Measurements from ENCODE around the gene AMOTL1.

Gene AMOTL1

GRCh38 chr11:94876645-94877442 lies 108.7 kb downstream of the AMOTL1 start:
- Histone ChIP-seq H3K27ac (ENCODE audit: low read depth, low read length) (no peak overlapping the region), H3K9me2 (replicated peaks; ENCODE audit: control insufficient read depth, low read length) (no peaks in the 10 kb centered on the region), H3K27me3 (ENCODE audit: control insufficient read depth, low read length) (no peaks in the 10 kb centered on the region; the same call in 1 of the 2 replicates), H3K4me2 (ENCODE audit: low read length) (no peak overlapping the region), H3F3A (ENCODE audit: control insufficient read depth, insufficient read depth) (no peaks in the 10 kb centered on the region), H3K4me1 (ENCODE audit: control insufficient read depth, low read length) (no peaks in the 10 kb centered on the region), H3K36me3 (ENCODE audit: control insufficient read depth, low read length) (no peaks in the 10 kb centered on the region), H3K79me2 (ENCODE audit: control insufficient read depth, low read length) (no peaks in the 10 kb centered on the region), H4K20me1 (ENCODE audit: control insufficient read depth, insufficient read depth, low read depth, low read length) (no peaks in the 10 kb centered on the region), H3K4me3 (ENCODE audit: low read length) (no peak overlapping the region), H3K9me3 (ENCODE audit: control insufficient read depth, insufficient read depth, low read length) (no peaks in the 10 kb centered on the region)
- TF ChIP-seq EZH2phosphoT487 (IDR thresholded peaks at IDR 0.05; ENCODE audit: borderline replicate concordance, low read length): no peak
- no peak for TF ChIP-seq CTCF (IDR thresholded peaks at IDR 0.05; ENCODE audit: low read depth, low read length, poor library complexity, severe bottlenecking)

GRCh38 chr11:94877443-94878200 lies 109.5 kb downstream of the AMOTL1 start:
- Histone ChIP-seq H3K27me3 (ENCODE audit: control insufficient read depth, low read length) (no peaks in the 10 kb centered on the region; the same call in 1 of the 2 replicates), H3F3A (ENCODE audit: control insufficient read depth, insufficient read depth) (no peaks in the 10 kb centered on the region), H3K9me3 (ENCODE audit: control insufficient read depth, insufficient read depth, low read length) (no peaks in the 10 kb centered on the region), H3K4me3 (ENCODE audit: low read length) (no peak overlapping the region), H4K20me1 (ENCODE audit: control insufficient read depth, insufficient read depth, low read depth, low read length) (no peaks in the 10 kb centered on the region), H3K9me2 (replicated peaks; ENCODE audit: control insufficient read depth, low read length) (no peaks in the 10 kb centered on the region), H3K79me2 (ENCODE audit: control insufficient read depth, low read length) (no peaks in the 10 kb centered on the region), H3K36me3 (ENCODE audit: control insufficient read depth, low read length) (no peaks in the 10 kb centered on the region), H3K4me2 (ENCODE audit: low read length) (no peak overlapping the region), H3K27ac (ENCODE audit: low read depth, low read length) (no peak overlapping the region), H3K4me1 (ENCODE audit: control insufficient read depth, low read length) (no peaks in the 10 kb centered on the region)
- TF ChIP-seq CTCF (IDR thresholded peaks at IDR 0.05; ENCODE audit: low read depth, low read length, poor library complexity, severe bottlenecking): no peak
- no peak for TF ChIP-seq EZH2phosphoT487 (IDR thresholded peaks at IDR 0.05; ENCODE audit: borderline replicate concordance, low read length)

DNA sequence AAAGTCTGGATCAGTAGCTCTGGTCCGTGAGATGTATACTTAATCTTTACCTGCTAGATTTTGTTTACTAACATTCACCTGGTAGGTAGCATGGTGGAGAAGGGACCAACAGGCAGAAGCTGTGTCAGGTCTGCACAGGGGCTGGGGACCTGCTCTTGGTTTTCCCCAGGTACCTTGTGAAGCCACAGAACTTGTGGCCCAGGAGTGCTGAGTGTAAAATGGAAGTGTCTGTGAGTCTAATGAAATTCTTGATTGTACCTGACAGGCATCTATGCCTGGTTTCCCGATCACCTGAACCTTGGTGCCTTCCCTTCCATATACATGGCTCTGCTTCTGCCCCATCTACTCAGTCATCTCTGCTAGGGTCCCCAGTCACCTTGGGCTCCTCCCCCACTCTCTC lies 110.8 kb downstream of the AMOTL1 start:
- no peaks in the 10 kb centered on the region for H3K9me3 ChIP-seq (ENCODE audit: control insufficient read depth, insufficient read depth, low read length)
- H4K20me1 ChIP-seq (ENCODE audit: control insufficient read depth, insufficient read depth, low read depth, low read length): no peaks in the 10 kb centered on the region
- no peaks in the 10 kb centered on the region for H3K9me2 ChIP-seq (replicated peaks; ENCODE audit: control insufficient read depth, low read length)
- H3K27ac ChIP-seq (ENCODE audit: low read depth, low read length): no peak overlapping the region
- no peaks in the 10 kb centered on the region; the same call in 1 of the 2 replicates for H3K27me3 ChIP-seq (ENCODE audit: control insufficient read depth, low read length)
- no peaks in the 10 kb centered on the region for H3K4me1 ChIP-seq (ENCODE audit: control insufficient read depth, low read length)
- TF ChIP-seq CTCF (IDR thresholded peaks at IDR 0.05; ENCODE audit: low read depth, low read length, poor library complexity, severe bottlenecking) (no peak), EZH2phosphoT487 (IDR thresholded peaks at IDR 0.05; ENCODE audit: borderline replicate concordance, low read length) (no peak)
- H3F3A ChIP-seq (ENCODE audit: control insufficient read depth, insufficient read depth): no peaks in the 10 kb centered on the region
- H3K4me2 ChIP-seq (ENCODE audit: low read length): no peak overlapping the region
- no peaks in the 10 kb centered on the region for H3K36me3 ChIP-seq (ENCODE audit: control insufficient read depth, low read length)
- no peaks in the 10 kb centered on the region for H3K79me2 ChIP-seq (ENCODE audit: control insufficient read depth, low read length)
- no peak overlapping the region for H3K4me3 ChIP-seq (ENCODE audit: low read length)

Measured in DOHH2 (cell line).